HEK293 (cell line): ENCODE results near the gene STEAP3.

Experiments used
- CTCF ChIA-PET: fragments of 350-600 bp; formaldehyde crosslinking; extraction: SDS; loops from one replicate; lab custom pipeline; 2021; ENCODE audit warnings: antibody characterized with exemption; lab: Yijun Ruan, JAX
- POLR2A ChIA-PET: fragments of 300-600 bp; formaldehyde crosslinking; extraction: SDS; loops from one replicate; lab custom pipeline; 2020; ENCODE audit warnings: antibody characterized with exemption, inconsistent platforms; lab: Yijun Ruan, JAX
- H3K27ac ChIP-seq: fragments of 200-500 bp; sonication (Bioruptor generic); 2 replicates; pipeline ENCODE4 v1.5.1; 2014; ENCODE audit warnings: low read depth, low read length, control low read depth, inconsistent platforms; ENCODE audit errors: extremely low read depth
- H3K36me3 ChIP-seq, 2 experiments: fragments of 200-500 bp in 1 of 2; sonication (Bioruptor generic) in 1 of 2; 1 replicate in 1 of 2; 2 replicates in 1 of 2; pipeline ENCODE4 v1.5.1; 2014 to 2017; ENCODE audit warnings: inconsistent platforms in 2 of 2, low read length in 2 of 2; ENCODE audit not compliant: control insufficient read depth in 2 of 2, insufficient read depth in 1 of 2
- H3K4me1 ChIP-seq: fragments of 200-500 bp; sonication (Bioruptor generic); 2 replicates; pipeline ENCODE4 v1.5.1; 2014; ENCODE audit warnings: mild to moderate bottlenecking, low read length, inconsistent platforms; ENCODE audit not compliant: control insufficient read depth, insufficient read depth
- H3K4me3 ChIP-seq: 2 replicates; pipeline ENCODE4 v1.5.1; 2011; ENCODE audit warnings: low read depth, mild to moderate bottlenecking, control low read depth, low read length, moderate library complexity
- H3K9me3 ChIP-seq: fragments of 200-500 bp; sonication (Bioruptor generic); 2 replicates; pipeline ENCODE4 v1.5.1; 2014; ENCODE audit warnings: low read depth, low read length, inconsistent platforms; ENCODE audit not compliant: control insufficient read depth, insufficient read depth
- HIC1 ChIP-seq: fragments of 450-650 bp; formaldehyde crosslinking; IDR thresholded peaks from 2 replicates; pipeline ENCODE4 v1.5.1; 2016; ENCODE audit warnings: missing biosample characterization, missing genetic modification characterization
- PRDM1 ChIP-seq: fragments of 450-650 bp; formaldehyde crosslinking; IDR thresholded peaks from 2 replicates; pipeline ENCODE4; 2016; ENCODE audit warnings: missing biosample characterization, missing genetic modification characterization
- PRDM4 ChIP-seq: fragments of 450-650 bp; formaldehyde crosslinking; IDR thresholded peaks from 2 replicates; pipeline ENCODE4 v1.5.1; 2017; ENCODE audit warnings: missing biosample characterization, missing genetic modification characterization
- REPIN1 ChIP-seq: fragments of 450-650 bp; formaldehyde crosslinking; IDR thresholded peaks from 2 replicates; pipeline ENCODE4 v1.5.1; 2017; ENCODE audit warnings: missing biosample characterization, missing genetic modification characterization, low read depth
- SALL2 ChIP-seq: fragments of 450-650 bp; formaldehyde crosslinking; IDR thresholded peaks from 2 replicates; pipeline ENCODE4 v1.5.0; 2017; ENCODE audit warnings: missing biosample characterization, mild to moderate bottlenecking, missing genetic modification characterization, borderline replicate concordance
- ZNF138 ChIP-seq: fragments of 450-650 bp; formaldehyde crosslinking; IDR thresholded peaks from 2 replicates; pipeline ENCODE4 v1.5.1; 2016; ENCODE audit warnings: missing biosample characterization, missing genetic modification characterization, borderline replicate concordance
- ZNF184 ChIP-seq: fragments of 450-650 bp; IDR thresholded peaks from 2 replicates; pipeline ENCODE4 v1.5.1; 2018; ENCODE audit warnings: missing biosample characterization, mild to moderate bottlenecking, missing genetic modification characterization
- ZNF426 ChIP-seq: fragments of 450-650 bp; formaldehyde crosslinking; IDR thresholded peaks from 2 replicates; pipeline ENCODE4 v1.5.1; 2017; ENCODE audit warnings: missing biosample characterization, missing genetic modification characterization, mild to moderate bottlenecking, inconsistent platforms, moderate library complexity
- ZNF600 ChIP-seq: fragments of 450-650 bp; formaldehyde crosslinking; IDR thresholded peaks from 2 replicates; pipeline ENCODE4 v1.5.1; 2016; ENCODE audit warnings: missing biosample characterization, missing genetic modification characterization
- ZNF776 ChIP-seq: fragments of 450-650 bp; formaldehyde crosslinking; IDR thresholded peaks from 2 replicates; pipeline ENCODE4 v1.5.0; 2017; ENCODE audit warnings: missing biosample characterization, missing genetic modification characterization, borderline replicate concordance
- TF ChIP-seq, protein P1 (sequence below): fragments of 450-650 bp; formaldehyde crosslinking; IDR thresholded peaks from 2 replicates; pipeline ENCODE4 v1.5.0; 2017; ENCODE audit warnings: missing biosample characterization, missing genetic modification characterization, borderline replicate concordance
- TF ChIP-seq, protein P2 (sequence below): fragments of 450-650 bp; formaldehyde crosslinking; IDR thresholded peaks from 2 replicates; pipeline ENCODE4 v1.5.1; 2017; ENCODE audit warnings: missing biosample characterization, missing genetic modification characterization
- TF ChIP-seq, protein P3 (sequence below): fragments of 450-650 bp; formaldehyde crosslinking; IDR thresholded peaks from 2 replicates; pipeline ENCODE4 v1.5.1; 2016; ENCODE audit warnings: missing biosample characterization, missing genetic modification characterization, low read depth

Gene STEAP3

GRCh38 chr2:119229716-119230115 lies 6.1 kb downstream of the STEAP3 start:
- no peak for TF ChIP-seq ZNF184 (tag by site-specific recombination)
- TF ChIP-seq PRDM4 (tag by site-specific recombination), result no peak
- TF ChIP-seq, protein P1, sequence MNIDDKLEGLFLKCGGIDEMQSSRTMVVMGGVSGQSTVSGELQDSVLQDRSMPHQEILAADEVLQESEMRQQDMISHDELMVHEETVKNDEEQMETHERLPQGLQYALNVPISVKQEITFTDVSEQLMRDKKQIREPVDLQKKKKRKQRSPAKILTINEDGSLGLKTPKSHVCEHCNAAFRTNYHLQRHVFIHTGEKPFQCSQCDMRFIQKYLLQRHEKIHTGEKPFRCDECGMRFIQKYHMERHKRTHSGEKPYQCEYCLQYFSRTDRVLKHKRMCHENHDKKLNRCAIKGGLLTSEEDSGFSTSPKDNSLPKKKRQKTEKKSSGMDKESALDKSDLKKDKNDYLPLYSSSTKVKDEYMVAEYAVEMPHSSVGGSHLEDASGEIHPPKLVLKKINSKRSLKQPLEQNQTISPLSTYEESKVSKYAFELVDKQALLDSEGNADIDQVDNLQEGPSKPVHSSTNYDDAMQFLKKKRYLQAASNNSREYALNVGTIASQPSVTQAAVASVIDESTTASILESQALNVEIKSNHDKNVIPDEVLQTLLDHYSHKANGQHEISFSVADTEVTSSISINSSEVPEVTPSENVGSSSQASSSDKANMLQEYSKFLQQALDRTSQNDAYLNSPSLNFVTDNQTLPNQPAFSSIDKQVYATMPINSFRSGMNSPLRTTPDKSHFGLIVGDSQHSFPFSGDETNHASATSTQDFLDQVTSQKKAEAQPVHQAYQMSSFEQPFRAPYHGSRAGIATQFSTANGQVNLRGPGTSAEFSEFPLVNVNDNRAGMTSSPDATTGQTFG (tag by site-specific recombination), result no peak
- TF ChIP-seq HIC1 (tag by site-specific recombination), result no peak
- TF ChIP-seq PRDM1 (tag by site-specific recombination), result no peak
- TF ChIP-seq ZNF776 (tag by site-specific recombination), result no peak
- TF ChIP-seq REPIN1, result no peak
- TF ChIP-seq, protein P2, sequence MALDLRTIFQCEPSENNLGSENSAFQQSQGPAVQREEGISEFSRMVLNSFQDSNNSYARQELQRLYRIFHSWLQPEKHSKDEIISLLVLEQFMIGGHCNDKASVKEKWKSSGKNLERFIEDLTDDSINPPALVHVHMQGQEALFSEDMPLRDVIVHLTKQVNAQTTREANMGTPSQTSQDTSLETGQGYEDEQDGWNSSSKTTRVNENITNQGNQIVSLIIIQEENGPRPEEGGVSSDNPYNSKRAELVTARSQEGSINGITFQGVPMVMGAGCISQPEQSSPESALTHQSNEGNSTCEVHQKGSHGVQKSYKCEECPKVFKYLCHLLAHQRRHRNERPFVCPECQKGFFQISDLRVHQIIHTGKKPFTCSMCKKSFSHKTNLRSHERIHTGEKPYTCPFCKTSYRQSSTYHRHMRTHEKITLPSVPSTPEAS (tag by site-specific recombination), result no peak
- no peak for TF ChIP-seq ZNF600 (tag by site-specific recombination)
- no peak for TF ChIP-seq ZNF426 (tag by site-specific recombination)
- TF ChIP-seq, protein P3, sequence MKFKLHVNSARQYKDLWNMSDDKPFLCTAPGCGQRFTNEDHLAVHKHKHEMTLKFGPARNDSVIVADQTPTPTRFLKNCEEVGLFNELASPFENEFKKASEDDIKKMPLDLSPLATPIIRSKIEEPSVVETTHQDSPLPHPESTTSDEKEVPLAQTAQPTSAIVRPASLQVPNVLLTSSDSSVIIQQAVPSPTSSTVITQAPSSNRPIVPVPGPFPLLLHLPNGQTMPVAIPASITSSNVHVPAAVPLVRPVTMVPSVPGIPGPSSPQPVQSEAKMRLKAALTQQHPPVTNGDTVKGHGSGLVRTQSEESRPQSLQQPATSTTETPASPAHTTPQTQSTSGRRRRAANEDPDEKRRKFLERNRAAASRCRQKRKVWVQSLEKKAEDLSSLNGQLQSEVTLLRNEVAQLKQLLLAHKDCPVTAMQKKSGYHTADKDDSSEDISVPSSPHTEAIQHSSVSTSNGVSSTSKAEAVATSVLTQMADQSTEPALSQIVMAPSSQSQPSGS (tag by site-specific recombination), result no peak
- no peak for TF ChIP-seq ZNF138 (tag by site-specific recombination)
- no peak for TF ChIP-seq SALL2 (tag by site-specific recombination)
- CTCF ChIA-PET, result no interaction called here
- H3K4me3 ChIP-seq, result no peak overlapping the region
- no peaks in the 10 kb centered on the region for H3K9me3 ChIP-seq
- H3K36me3 ChIP-seq, result peaks cover 0 to 7% of the 10 kb centered on the region in 2 experiments; a peak in 1 of 3 replicates
- POLR2A ChIA-PET, result no interaction called here
- peaks cover 3% of the 10 kb centered on the region; the same call in 1 of the 2 replicates for H3K4me1 ChIP-seq
- H3K27ac ChIP-seq, result no peak overlapping the region
